ENCODE data around the gene DYRK1B.

DNA sequence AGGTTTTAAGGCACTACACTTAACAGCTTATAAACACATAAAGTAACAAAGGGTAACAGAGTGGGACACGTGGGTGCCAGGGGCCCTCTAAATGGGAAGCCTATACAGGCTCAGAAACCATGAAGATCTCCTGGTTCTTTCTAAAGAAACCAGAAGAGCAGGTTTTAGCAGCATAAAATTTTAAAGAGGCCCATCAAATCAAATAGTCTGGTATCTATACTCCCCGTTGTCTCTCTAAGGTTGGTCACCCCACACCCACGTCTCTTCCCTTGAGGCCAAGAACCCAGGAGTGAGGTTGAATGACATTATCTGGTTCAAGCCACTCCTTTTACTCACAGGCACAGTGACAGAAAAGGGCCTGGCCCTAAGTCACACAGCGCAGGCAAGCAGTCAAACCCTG, 4.6 kb upstream of the DYRK1B start:
- TF ChIP-seq, protein P1, sequence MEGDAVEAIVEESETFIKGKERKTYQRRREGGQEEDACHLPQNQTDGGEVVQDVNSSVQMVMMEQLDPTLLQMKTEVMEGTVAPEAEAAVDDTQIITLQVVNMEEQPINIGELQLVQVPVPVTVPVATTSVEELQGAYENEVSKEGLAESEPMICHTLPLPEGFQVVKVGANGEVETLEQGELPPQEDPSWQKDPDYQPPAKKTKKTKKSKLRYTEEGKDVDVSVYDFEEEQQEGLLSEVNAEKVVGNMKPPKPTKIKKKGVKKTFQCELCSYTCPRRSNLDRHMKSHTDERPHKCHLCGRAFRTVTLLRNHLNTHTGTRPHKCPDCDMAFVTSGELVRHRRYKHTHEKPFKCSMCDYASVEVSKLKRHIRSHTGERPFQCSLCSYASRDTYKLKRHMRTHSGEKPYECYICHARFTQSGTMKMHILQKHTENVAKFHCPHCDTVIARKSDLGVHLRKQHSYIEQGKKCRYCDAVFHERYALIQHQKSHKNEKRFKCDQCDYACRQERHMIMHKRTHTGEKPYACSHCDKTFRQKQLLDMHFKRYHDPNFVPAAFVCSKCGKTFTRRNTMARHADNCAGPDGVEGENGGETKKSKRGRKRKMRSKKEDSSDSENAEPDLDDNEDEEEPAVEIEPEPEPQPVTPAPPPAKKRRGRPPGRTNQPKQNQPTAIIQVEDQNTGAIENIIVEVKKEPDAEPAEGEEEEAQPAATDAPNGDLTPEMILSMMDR (IDR thresholded peaks at IDR 0.05): no peak
- TF ChIP-seq EP300 (IDR thresholded peaks at IDR 0.05) (no peak), POLR2AphosphoS5 (IDR thresholded peaks at IDR 0.05) (no peak)
